Measurements from ENCODE around the gene AKAP9. TPM values are rescaled to one million over a fixed set of nuclear protein-coding genes. Genes with fewer than 3 reads are reported as not detected.

Gene AKAP9
- total and polyA plus RNA-seq, 2 donors (not counting 3 experiments of a cell fraction or from before 2014, with no cell fraction given) = 9.5 to 51.6 TPM

DNA sequence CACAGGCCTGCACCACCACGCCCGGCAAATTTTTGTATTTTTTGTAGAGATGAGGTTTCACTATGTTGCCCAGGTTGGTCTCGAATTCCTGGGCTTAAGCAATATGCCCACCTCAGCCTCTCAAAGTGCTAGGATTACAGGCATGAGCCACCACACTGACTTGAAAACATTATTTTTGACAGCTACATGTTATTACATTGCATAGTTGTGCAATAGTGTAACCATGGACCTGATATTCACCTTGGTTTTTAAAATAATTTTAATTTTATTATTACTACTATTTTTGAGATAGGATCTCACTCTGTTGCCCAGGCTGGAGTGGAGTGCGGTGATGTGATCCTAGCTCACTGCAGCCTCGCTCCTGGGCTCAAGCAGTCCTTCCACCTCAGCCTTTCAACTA lies 18.4 kb downstream of the AKAP9 start:
- ChIA-PET POLR2A (no interaction called here), CTCF (interaction anchor here (1.2 kb wide), 1 partner anchor 12 kb away, joined by 3 read pairs; no protein-coding TSS in a partner anchor)
- H3K27me3 ChIP-seq (ENCODE audit: control insufficient read depth in 2 of 2, insufficient read depth in 2 of 2, low read length in 2 of 2) = no peaks in the 10 kb centered on the region
- no peaks in the 10 kb centered on the region for H3K9me1 ChIP-seq (replicated peaks; ENCODE audit: control insufficient read depth, extremely low read depth, insufficient read depth, low read length)
- no TSS peak for BruUV-seq (replicated peaks)
- peaks cover 14% of the 10 kb centered on the region for H3K4me1 ChIP-seq (ENCODE audit: control insufficient read depth, extremely low read depth, insufficient read depth, low read length)
- H4K20me1 ChIP-seq (replicated peaks; ENCODE audit: control insufficient read depth, extremely low read depth, insufficient read depth, low read length) = no peaks in the 10 kb centered on the region
- no peaks in the 10 kb centered on the region for H3K9me3 ChIP-seq (replicated peaks; ENCODE audit: control insufficient read depth, insufficient read depth, low read length)
- FAIRE-seq = no peak
- H3K27ac ChIP-seq (ENCODE audit: insufficient read depth, low read depth, low read length) = no peak overlapping the region
- TF ChIP-seq JUN (IDR thresholded peaks at IDR 0.05; ENCODE audit: borderline replicate concordance, insufficient read depth, insufficient read length, low read depth) = no peak
- no peak for TF ChIP-seq POLR2AphosphoS5 (IDR thresholded peaks at IDR 0.05; ENCODE audit: insufficient read depth, low read depth, low read length)
- TF ChIP-seq, protein P1, sequence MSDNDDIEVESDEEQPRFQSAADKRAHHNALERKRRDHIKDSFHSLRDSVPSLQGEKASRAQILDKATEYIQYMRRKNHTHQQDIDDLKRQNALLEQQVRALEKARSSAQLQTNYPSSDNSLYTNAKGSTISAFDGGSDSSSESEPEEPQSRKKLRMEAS (IDR thresholded peaks at IDR 0.05; ENCODE audit: insufficient read depth, insufficient read length) = no peak
- TF ChIP-seq MYC (IDR thresholded peaks at IDR 0.05; ENCODE audit: low read depth, low read length) = no peak
- no peak for TF ChIP-seq EZH2 (IDR thresholded peaks at IDR 0.05; ENCODE audit: borderline replicate concordance, low read depth, low read length, severe bottlenecking)
- no peak for TF ChIP-seq FOS (IDR thresholded peaks at IDR 0.05; ENCODE audit: borderline replicate concordance, insufficient read depth, low read length)
- no peak for TF ChIP-seq POLR2A (IDR thresholded peaks at IDR 0.05; ENCODE audit: low read depth, low read length)
- TF ChIP-seq GATA2 (IDR thresholded peaks at IDR 0.05; ENCODE audit: insufficient read depth, insufficient read length, low read depth, low read length) = no peak
- TF ChIP-seq, protein P2, sequence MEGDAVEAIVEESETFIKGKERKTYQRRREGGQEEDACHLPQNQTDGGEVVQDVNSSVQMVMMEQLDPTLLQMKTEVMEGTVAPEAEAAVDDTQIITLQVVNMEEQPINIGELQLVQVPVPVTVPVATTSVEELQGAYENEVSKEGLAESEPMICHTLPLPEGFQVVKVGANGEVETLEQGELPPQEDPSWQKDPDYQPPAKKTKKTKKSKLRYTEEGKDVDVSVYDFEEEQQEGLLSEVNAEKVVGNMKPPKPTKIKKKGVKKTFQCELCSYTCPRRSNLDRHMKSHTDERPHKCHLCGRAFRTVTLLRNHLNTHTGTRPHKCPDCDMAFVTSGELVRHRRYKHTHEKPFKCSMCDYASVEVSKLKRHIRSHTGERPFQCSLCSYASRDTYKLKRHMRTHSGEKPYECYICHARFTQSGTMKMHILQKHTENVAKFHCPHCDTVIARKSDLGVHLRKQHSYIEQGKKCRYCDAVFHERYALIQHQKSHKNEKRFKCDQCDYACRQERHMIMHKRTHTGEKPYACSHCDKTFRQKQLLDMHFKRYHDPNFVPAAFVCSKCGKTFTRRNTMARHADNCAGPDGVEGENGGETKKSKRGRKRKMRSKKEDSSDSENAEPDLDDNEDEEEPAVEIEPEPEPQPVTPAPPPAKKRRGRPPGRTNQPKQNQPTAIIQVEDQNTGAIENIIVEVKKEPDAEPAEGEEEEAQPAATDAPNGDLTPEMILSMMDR (IDR thresholded peaks at IDR 0.05; ENCODE audit: extremely low read depth in 1 of 2, insufficient read depth in 1 of 2, low read depth in 1 of 2, low read length in 2 of 2) = no peak
- no peak overlapping the region for H2AFZ ChIP-seq (ENCODE audit: low read depth, low read length)
- no peak overlapping the region for H3K4me3 ChIP-seq (replicated peaks in 1 of 3; ENCODE audit: insufficient read depth in 1 of 3, low read depth in 1 of 3, low read length in 3 of 3)
- peaks cover 23% of the 10 kb centered on the region for H3K79me2 ChIP-seq (ENCODE audit: control insufficient read depth, insufficient read depth, low read length)
- intact Hi-C loops (cut with micrococcal nuclease) (no loop called here), dilution Hi-C loops (cut with MboI; ENCODE audit: extremely low pct_ligation_motif_present, low sequenced_read_pairs) (no loop called here)
- no peak overlapping the region for H3K4me2 ChIP-seq (ENCODE audit: insufficient read depth, low read length)
- H3K36me3 ChIP-seq (ENCODE audit: control insufficient read depth in 2 of 2, extremely low read depth in 1 of 2, insufficient read depth in 2 of 2, low read length in 2 of 2) = no peaks in the 10 kb centered on the region
- no peak overlapping the region for H3K9ac ChIP-seq (replicated peaks; ENCODE audit: extremely low read depth, insufficient read depth, low read length)
- no peak for DNase-seq (ENCODE audit: low read depth, low spot score)

All from endothelial cell of umbilical vein (primary cell).